Heart right ventricle (tissue), 16 donors: ENCODE data around the gene KCNMB4. TPM values are rescaled to one million over a fixed set of nuclear protein-coding genes. Genes with fewer than 3 reads are reported as not detected.

Experiments used
- ATAC-seq, 8 donors: fragments of 200-7000 bp; cut with Tn5 transposase; one replicate each; pipeline ENCODE4 v1.9.1; 2020; ENCODE audit warnings: mild to moderate bottlenecking in 8 of 8, moderate library complexity in 8 of 8, moderate number of reproducible peaks in 1 of 8
- DNase-seq, 2 donors: peaks; one replicate each; pipeline ENCODE4 v3.0.0-alpha.2; 2020
- H3K27ac ChIP-seq, 10 donors: fragments of 200-600 bp; sonication (generic) in 2 of 10; one replicate each; pipeline versions ENCODE4 v1.5.0 to v1.8.0; 2020 to 2022; ENCODE audit warnings: mild to moderate bottlenecking in 3 of 10
- H3K27me3 ChIP-seq, 7 donors: fragments of 200-600 bp; one replicate each; pipeline ENCODE4 v1.8.0; 2021 to 2022; ENCODE audit warnings: mild to moderate bottlenecking in 2 of 7
- H3K36me3 ChIP-seq, 9 donors: fragments of 200-600 bp; sonication (generic) in 1 of 9; one replicate each; pipeline versions ENCODE4 v1.5.0 to v1.8.0; 2020 to 2022; ENCODE audit warnings: mild to moderate bottlenecking in 2 of 9
- H3K4me1 ChIP-seq, 9 donors: fragments of 200-600 bp; sonication (generic) in 1 of 9; one replicate each; pipeline versions ENCODE4 v1.5.0 to v1.8.0; 2020 to 2022; ENCODE audit warnings: mild to moderate bottlenecking in 4 of 9
- H3K4me3 ChIP-seq, 10 donors: fragments of 200-600 bp; sonication (generic) in 2 of 10; one replicate each; pipeline versions ENCODE4 v1.5.0 to v1.8.0; 2020 to 2022; ENCODE audit warnings: mild to moderate bottlenecking in 7 of 10, moderate library complexity in 2 of 10
- H3K9me3 ChIP-seq, 11 donors: fragments of 200-600 bp in 10 of 11; sonication (generic) in 2 of 11; one replicate each; pipeline versions ENCODE4 v1.5.0 to v1.8.0; 2013 to 2022; ENCODE audit warnings: mild to moderate bottlenecking in 2 of 11, control low read depth in 1 of 11, moderate library complexity in 1 of 11
- CTCF ChIP-seq, 9 donors: fragments of 200-600 bp; sonication (generic) in 2 of 9; IDR thresholded peaks; one replicate each; pipeline versions ENCODE4 v1.5.0 to v1.8.0; 2021 to 2022; ENCODE audit warnings: antibody characterized with exemption in 9 of 9, mild to moderate bottlenecking in 5 of 9, moderate library complexity in 1 of 9
- WGBS, 2 donors: extraction: QIAGEN DNeasy Blood & Tissue Kit; methylation state at CpG; one replicate each; pipeline ENCODE4 v1.1.7; 2013; ENCODE audit warnings: inconsistent platforms in 1 of 2; 5-methylcytosine and 5-hydroxymethylcytosine counted together
- intact Hi-C, 10 donors: fragments of 100-400 bp; cut with DNase I; formaldehyde crosslinking; loops; one replicate each; pipeline versions ENCODE4 v1.11.1 to v1.14.2; 2022
- polyA plus RNA-seq, 2 donors: library from polyadenylated mRNA; stranded (reverse); fragments of 200-250 nt; gene quantifications; one replicate each; pipeline ENCODE4 v1.2.3, GENCODE V29; 2013
- total RNA-seq, 10 donors: library from RNA; stranded (reverse); fragmentation: NEBNext Ultra II Directional in 3 of 10; extraction: Animal tissue kit (Norgen Biotek cat#: 25700) in 3 of 10; gene quantifications; one replicate each; pipeline versions ENCODE4 v1.2.1 to v1.2.4, GENCODE V29; 2021 to 2023
- donor health status: Arrhythmogenic right ventricular cardiomyopathy.
- donor health status: ischemic (EF 13 %, LVEDD 7.1; RV severe dilation, severe dysfunction).
- donor health status: healthy with polysubstance abuse.
- donor health status: DM: no; HTN: yes; CAD: no.
- donor health status: DM: no; HTN: no; CAD: no.
- donor health status: ischemic (EF 25% LVEDD 6.9; RV normal size, moderate dysfunction).
- donor health status: ischemic (EF 25% LVEDD 5.7; RV mildly dilated, moderate dysfunction).
- donor health status: healthy.
- donor health status: DM: yes; HTN: yes; CAD: no.
- donor health status: Ischemic cardiomyopathy.
- donor health status: ischemic (EF 35%, LVEDD 5.7; RV mildly dilated, moderate dysfunction).
- donor health status: nonischemic (EF 11% LVEDD 7.7; RV severe dilation, severe dysfunction).
- donor health status: DM: yes; HTN: yes; CAD: no.
- donor health status: PGD.
- donor health status: ischemic (EF 29% LVEDD 5.4; RV normal size, mild dysfunction).
- donor health status: nonischemic (EF 23%, LVEDD 6.1; RV moderate dilation, normal function).

Gene KCNMB4
- total and polyA plus RNA-seq, 12 donors = 1.2 to 3.8 (median 2.0) TPM

- WGBS, 2 donors = 58 to 67% methylated on average over 4 of the region's 4 CpGs
- Histone ChIP-seq H3K27me3 (no peaks in the 10 kb centered on the region), H3K9me3 (peaks cover 0 to 22% (median 4%) of the 10 kb centered on the region in 11 donors), H3K4me1 (no peaks in the 10 kb centered on the region), H3K4me3 (no peak overlapping the region), H3K36me3 (no peaks in the 10 kb centered on the region), H3K27ac (no peak overlapping the region)
- no peak for TF ChIP-seq CTCF (IDR thresholded peaks at IDR 0.05)
- DNase-seq = no peak
- intact Hi-C loops = no loop called here
- ATAC-seq = no peak
These were observed 78.8 kb downstream of the KCNMB4 start for GRCh38 chr12:70444903-70445302.

- DNase-seq (peak in 1 of 2 donors; percentile 6), ATAC-seq (no peak)
- H3K4me3 ChIP-seq = no peak overlapping the region
- no peak for TF ChIP-seq CTCF (IDR thresholded peaks at IDR 0.05)
- 47 to 58% methylated on average over 4 of the region's 4 CpGs for WGBS, 2 donors
- no peak overlapping the region for H3K27ac ChIP-seq
- H3K4me1 ChIP-seq = no peaks in the 10 kb centered on the region
- H3K36me3 ChIP-seq = no peaks in the 10 kb centered on the region
- H3K27me3 ChIP-seq = no peaks in the 10 kb centered on the region
- H3K9me3 ChIP-seq = peaks cover 0 to 41% (median 17%) of the 10 kb centered on the region in 11 donors
- intact Hi-C loops = no loop called here
These were observed 82.3 kb downstream of the KCNMB4 start for GRCh38 chr12:70448371-70448770.

GRCh38 chr12:70449074-70449752 is 83.1 kb downstream of the KCNMB4 start:
- 88% methylated on average over 13 of the region's 13 CpGs for WGBS, 2 donors
- Histone ChIP-seq H3K4me3 (no peak overlapping the region), H3K27me3 (no peaks in the 10 kb centered on the region), H3K27ac (no peak overlapping the region), H3K4me1 (no peaks in the 10 kb centered on the region), H3K9me3 (peaks cover 0 to 41% (median 17%) of the 10 kb centered on the region in 11 donors), H3K36me3 (no peaks in the 10 kb centered on the region)
- ATAC-seq (no peak), DNase-seq (no peak)
- intact Hi-C loops = no loop called here
- no peak for TF ChIP-seq CTCF (IDR thresholded peaks at IDR 0.05)

- H3K9me3 ChIP-seq = peaks cover 0 to 47% (median 17%) of the 10 kb centered on the region in 11 donors
- DNase-seq (no peak), ATAC-seq (no peak)
- H3K4me3 ChIP-seq = no peak overlapping the region
- intact Hi-C loops = no loop called here
- H3K27ac ChIP-seq = no peak overlapping the region
- WGBS, 2 donors = 84 to 87% methylated on average over 2 of the region's 2 CpGs
- H3K27me3 ChIP-seq = no peaks in the 10 kb centered on the region
- TF ChIP-seq CTCF (IDR thresholded peaks at IDR 0.05) = no peak
- H3K36me3 ChIP-seq = no peaks in the 10 kb centered on the region
- no peaks in the 10 kb centered on the region for H3K4me1 ChIP-seq
These were observed 83.8 kb downstream of the KCNMB4 start for GRCh38 chr12:70449753-70450341.
